Activated CD4-positive, alpha-beta memory T cell treated with anti-CD3 and anti-CD28 coated beads, Interleukin-2, amount 10 ng/mL, durations not matched to agents 7 days and 5 days (primary cell): Measurements from ENCODE around the gene KRTAP5-9. TPM values are rescaled to one million over a fixed set of nuclear protein-coding genes. Genes with fewer than 3 reads are reported as not detected.
"Not testable (repeated sequence)": the region's sequence is repeated elsewhere in the genome, so short reads cannot be mapped to it uniquely, and the experiment has no call there.

Source experiments
- CTCF ChIA-PET: fragments of 350-600 bp; sonication (Branson Sonifier 250); formaldehyde crosslinking; loops from one replicate; lab custom pipeline; 2021; ENCODE audit warnings: antibody characterized with exemption, inconsistent platforms; lab: Charles Lee
- POLR2A ChIA-PET: fragments of 350-600 bp; sonication (Branson Sonifier 250); formaldehyde crosslinking; loops from one replicate; lab custom pipeline; 2021; ENCODE audit warnings: antibody characterized with exemption; lab: Charles Lee
- DNase-seq: peaks from one replicate; pipeline ENCODE4 v3.0.0-alpha.2; 2020
- H3K27ac Mint-ChIP-seq: one replicate; pipeline ENCODE4 v1.8.0; 2021; ENCODE audit warnings: mild to moderate bottlenecking, mixed read lengths
- H3K27me3 Mint-ChIP-seq: one replicate; pipeline ENCODE4 v1.8.0; 2021; ENCODE audit warnings: mixed read lengths
- H3K36me3 Mint-ChIP-seq: one replicate; pipeline ENCODE4 v1.8.0; 2021; ENCODE audit warnings: low read depth, mixed read lengths
- H3K4me1 Mint-ChIP-seq: one replicate; pipeline ENCODE4 v1.8.0; 2021; ENCODE audit warnings: mixed read lengths
- H3K4me3 Mint-ChIP-seq: one replicate; pipeline ENCODE4 v1.8.0; 2021; ENCODE audit warnings: mild to moderate bottlenecking, mixed read lengths
- H3K9me3 Mint-ChIP-seq: one replicate; pipeline ENCODE4 v1.8.0; 2021; ENCODE audit warnings: mixed read lengths
- total RNA-seq, 2 experiments: library from RNA; stranded (reverse); gene quantifications; one replicate each; pipeline ENCODE4 v1.2.3, GENCODE V29; 2021

Gene KRTAP5-9
- total RNA-seq, 2 experiments from 2014 or later: not detected

- peaks cover 1% of the 10 kb centered on the region for H3K4me1 Mint-ChIP-seq
- CTCF ChIA-PET: no interaction called here
- H3K9me3 Mint-ChIP-seq: peaks cover 12% of the 10 kb centered on the region
- H3K36me3 Mint-ChIP-seq: no peaks in the 10 kb centered on the region
- DNase-seq: no peak
- H3K27me3 Mint-ChIP-seq: peaks cover under 1% of the 10 kb centered on the region
- POLR2A ChIA-PET: no interaction called here
- no peak overlapping the region for H3K4me3 Mint-ChIP-seq
- H3K27ac Mint-ChIP-seq: no peak overlapping the region
These were observed 9.2 kb upstream of the KRTAP5-9 start for GRCh38 chr11:71539017-71539416.

DNA sequence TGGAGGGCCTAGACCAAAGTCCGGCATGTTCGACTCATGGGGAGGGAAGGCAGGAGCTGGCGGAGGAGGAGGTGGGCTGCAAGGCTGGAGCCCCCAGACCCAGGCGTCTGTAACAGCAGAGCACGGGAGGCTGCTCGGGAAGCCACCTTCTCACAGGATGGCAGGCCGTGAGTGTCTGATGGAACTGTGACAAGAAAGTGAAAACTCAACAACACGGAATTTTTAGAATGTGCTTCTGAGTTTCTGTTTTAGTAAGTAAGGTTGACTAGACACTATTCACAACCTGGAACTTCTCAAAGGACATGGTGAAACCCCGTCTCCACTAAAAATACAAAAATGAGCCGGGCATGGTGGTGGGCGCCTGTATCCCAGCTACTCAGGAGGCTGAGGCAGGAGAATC, 8.2 kb upstream of the KRTAP5-9 start:
- CTCF ChIA-PET, H3K36me3 Mint-ChIP-seq, H3K4me1 Mint-ChIP-seq, POLR2A ChIA-PET, H3K4me3 Mint-ChIP-seq, DNase-seq, H3K27ac Mint-ChIP-seq, H3K27me3 Mint-ChIP-seq: not testable (repeated sequence)
- H3K9me3 Mint-ChIP-seq: peaks cover 14% of the 10 kb centered on the region

GRCh38 chr11:71540521-71541304, 7.5 kb upstream of the KRTAP5-9 start:
- H3K4me3 Mint-ChIP-seq, H3K27ac Mint-ChIP-seq, H3K27me3 Mint-ChIP-seq, DNase-seq, H3K4me1 Mint-ChIP-seq, CTCF ChIA-PET, POLR2A ChIA-PET, H3K36me3 Mint-ChIP-seq: not testable (repeated sequence)
- H3K9me3 Mint-ChIP-seq: peaks cover 14% of the 10 kb centered on the region

GRCh38 chr11:71542382-71542781, 5.8 kb upstream of the KRTAP5-9 start:
- CTCF ChIA-PET: no interaction called here
- peaks cover 17% of the 10 kb centered on the region for H3K9me3 Mint-ChIP-seq

GRCh38 chr11:71542879-71543777, 5.1 kb upstream of the KRTAP5-9 start:
- no peak overlapping the region for H3K27ac Mint-ChIP-seq
- CTCF ChIA-PET: no interaction called here

More at GRCh38 chr11:71542382-71542781, 5.8 kb upstream of the KRTAP5-9 start:
- no peak overlapping the region for H3K27ac Mint-ChIP-seq
- DNase-seq: no peak
- POLR2A ChIA-PET: no interaction called here
- H3K4me3 Mint-ChIP-seq: no peak overlapping the region
- H3K27me3 Mint-ChIP-seq: peaks cover 10% of the 10 kb centered on the region
- H3K36me3 Mint-ChIP-seq: no peaks in the 10 kb centered on the region
- H3K4me1 Mint-ChIP-seq: peaks cover 1% of the 10 kb centered on the region

DNA sequence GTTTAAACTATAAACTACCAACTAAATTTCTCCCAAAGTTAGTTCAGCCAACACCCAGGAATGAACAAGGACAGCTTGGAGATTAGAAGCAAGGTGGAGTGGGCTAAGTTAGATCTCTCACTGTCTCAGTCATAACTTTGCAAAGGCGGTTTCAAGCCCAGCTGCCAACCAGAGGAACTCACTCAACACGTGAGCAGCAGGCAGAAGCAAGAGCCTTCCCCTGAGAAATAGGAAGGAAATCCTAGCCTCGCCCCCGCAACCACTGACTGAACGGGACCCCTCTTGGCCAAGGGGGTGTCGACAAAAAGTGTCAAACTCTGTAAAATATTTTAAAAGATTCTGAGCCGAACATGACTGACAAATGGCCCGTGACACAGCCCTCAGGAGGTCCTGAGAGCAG, 4.4 kb upstream of the KRTAP5-9 start:
- Mint-ChIP-seq H3K27ac (no peak overlapping the region), H3K27me3 (peaks cover 10% of the 10 kb centered on the region), H3K36me3 (no peaks in the 10 kb centered on the region), H3K4me3 (no peak overlapping the region), H3K4me1 (peaks cover 1% of the 10 kb centered on the region), H3K9me3 (peaks cover 17% of the 10 kb centered on the region)
- POLR2A ChIA-PET: no interaction called here
- no peak for DNase-seq
- CTCF ChIA-PET: no interaction called here

More at GRCh38 chr11:71542879-71543777, 5.1 kb upstream of the KRTAP5-9 start:
- no peak for DNase-seq
- POLR2A ChIA-PET: no interaction called here
- Mint-ChIP-seq H3K27me3 (peaks cover 10% of the 10 kb centered on the region), H3K36me3 (no peaks in the 10 kb centered on the region), H3K9me3 (peaks cover 17% of the 10 kb centered on the region), H3K4me3 (no peak overlapping the region), H3K4me1 (peaks cover 1% of the 10 kb centered on the region)

GRCh38 chr11:71544525-71545214, 3.5 kb upstream of the KRTAP5-9 start:
- DNase-seq: no peak
- Mint-ChIP-seq H3K9me3 (peaks cover 17% of the 10 kb centered on the region), H3K27me3 (peaks cover 15% of the 10 kb centered on the region), H3K27ac (no peak overlapping the region), H3K36me3 (no peaks in the 10 kb centered on the region), H3K4me1 (peaks cover 1% of the 10 kb centered on the region), H3K4me3 (no peak overlapping the region)
- POLR2A ChIA-PET: no interaction called here
- CTCF ChIA-PET: no interaction called here

DNA sequence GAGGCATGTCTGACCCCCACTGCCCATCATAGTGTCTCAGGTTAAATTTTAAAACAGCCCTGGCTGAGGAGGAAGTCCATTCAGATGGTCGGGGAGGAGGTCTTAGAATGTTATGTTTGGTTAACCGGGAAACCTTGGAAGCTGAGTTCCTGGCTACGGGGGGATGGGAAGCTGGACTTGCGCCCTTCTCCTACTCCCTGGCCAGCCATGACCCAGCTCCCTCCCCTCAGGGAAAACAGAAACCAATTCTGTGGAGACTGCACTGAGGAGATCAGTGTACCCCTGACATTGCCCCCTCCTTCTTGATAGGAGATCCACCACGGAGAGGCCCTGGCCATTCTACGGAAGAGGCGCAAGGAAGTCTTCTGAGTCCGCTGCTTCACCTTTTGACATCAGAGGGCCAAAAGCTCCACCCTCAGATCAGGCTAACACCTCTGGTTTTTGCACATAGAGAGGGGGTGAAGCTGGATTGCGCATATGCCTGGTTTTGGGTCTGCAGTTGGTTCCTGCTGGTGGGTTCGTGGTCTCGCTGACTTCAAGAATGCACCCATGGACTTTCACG, 2.7 kb upstream of the KRTAP5-9 start:
- H3K4me3 Mint-ChIP-seq: no peak overlapping the region
- H3K9me3 Mint-ChIP-seq: peaks cover 17% of the 10 kb centered on the region
- H3K36me3 Mint-ChIP-seq: no peaks in the 10 kb centered on the region
- POLR2A ChIA-PET: no interaction called here
- no peak for DNase-seq
- CTCF ChIA-PET: interaction anchor here (1.5 kb wide), 1 partner anchor 18 kb away, joined by 3 read pairs; no protein-coding TSS in a partner anchor
- peaks cover 1% of the 10 kb centered on the region for H3K4me1 Mint-ChIP-seq
- no peak overlapping the region for H3K27ac Mint-ChIP-seq
- peaks cover 16% of the 10 kb centered on the region for H3K27me3 Mint-ChIP-seq

- CTCF ChIA-PET: no interaction called here
- Mint-ChIP-seq H3K27me3 (peaks cover 16% of the 10 kb centered on the region), H3K27ac (no peak overlapping the region), H3K9me3 (peaks cover 5% of the 10 kb centered on the region), H3K4me1 (no peaks in the 10 kb centered on the region), H3K36me3 (no peaks in the 10 kb centered on the region), H3K4me3 (no peak overlapping the region)
- DNase-seq: no peak
- POLR2A ChIA-PET: no interaction called here
These were observed 514 bp downstream of the KRTAP5-9 start for GRCh38 chr11:71548716-71549151.

GRCh38 chr11:71551711-71552110, 3.5 kb downstream of the KRTAP5-9 start:
- ChIA-PET POLR2A (no interaction called here), CTCF (no interaction called here)
- no peaks in the 10 kb centered on the region for H3K9me3 Mint-ChIP-seq
- no peak overlapping the region for H3K27ac Mint-ChIP-seq
- H3K27me3 Mint-ChIP-seq: peaks cover 8% of the 10 kb centered on the region
- DNase-seq: no peak
- H3K4me3 Mint-ChIP-seq: no peak overlapping the region
- no peaks in the 10 kb centered on the region for H3K36me3 Mint-ChIP-seq
- H3K4me1 Mint-ChIP-seq: no peaks in the 10 kb centered on the region

- Mint-ChIP-seq H3K27me3 (peaks cover 13% of the 10 kb centered on the region), H3K4me3 (no peak overlapping the region), H3K9me3 (no peaks in the 10 kb centered on the region), H3K36me3 (no peaks in the 10 kb centered on the region), H3K4me1 (no peaks in the 10 kb centered on the region), H3K27ac (no peak overlapping the region)
- ChIA-PET CTCF (no interaction called here), POLR2A (no interaction called here)
- DNase-seq: no peak
These were observed 6.8 kb downstream of the KRTAP5-9 start for GRCh38 chr11:71554996-71555395.

DNA sequence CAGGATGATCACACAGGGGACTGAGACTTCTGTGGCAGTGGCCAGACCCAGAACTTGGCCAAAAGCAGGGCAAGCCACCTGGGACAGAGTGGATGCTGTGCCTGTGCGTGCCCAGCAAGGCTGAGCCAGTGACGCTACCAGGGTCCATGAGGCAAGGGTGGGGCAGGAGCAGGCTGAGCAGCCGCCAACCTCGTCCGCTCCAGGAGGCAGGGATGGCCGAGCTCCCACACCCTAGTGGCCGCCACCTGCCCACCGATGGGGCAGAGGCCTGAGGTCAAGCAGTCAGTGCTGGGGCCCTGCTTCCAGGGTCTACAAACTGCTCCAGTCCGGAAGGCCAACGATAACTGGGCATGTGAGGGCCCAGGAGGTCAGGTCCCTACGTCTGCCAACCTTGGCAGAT, 7.3 kb downstream of the KRTAP5-9 start:
- H3K36me3 Mint-ChIP-seq: no peaks in the 10 kb centered on the region
- DNase-seq: no peak
- H3K4me3 Mint-ChIP-seq: no peak overlapping the region
- CTCF ChIA-PET: no interaction called here
- POLR2A ChIA-PET: no interaction called here
- no peaks in the 10 kb centered on the region for H3K9me3 Mint-ChIP-seq
- H3K27ac Mint-ChIP-seq: no peak overlapping the region
- peaks cover 13% of the 10 kb centered on the region for H3K27me3 Mint-ChIP-seq
- H3K4me1 Mint-ChIP-seq: no peaks in the 10 kb centered on the region

- DNase-seq: no peak
- no peaks in the 10 kb centered on the region for H3K9me3 Mint-ChIP-seq
- CTCF ChIA-PET: no interaction called here
These were observed 7.8 kb downstream of the KRTAP5-9 start for GRCh38 chr11:71556018-71556417.

More at GRCh38 chr11:71556018-71556417, 7.8 kb downstream of the KRTAP5-9 start:
- POLR2A ChIA-PET: no interaction called here
- no peaks in the 10 kb centered on the region for H3K36me3 Mint-ChIP-seq
- H3K27me3 Mint-ChIP-seq: peaks cover 15% of the 10 kb centered on the region
- H3K4me1 Mint-ChIP-seq: no peaks in the 10 kb centered on the region
- no peak overlapping the region for H3K4me3 Mint-ChIP-seq
- no peak overlapping the region for H3K27ac Mint-ChIP-seq
